HepG2 (cell line): ENCODE measurements around the gene PDLIM5.

Experiments
- HDAC2 ChIP-seq: sonication (generic); formaldehyde crosslinking; IDR thresholded peaks from 2 replicates; pipeline ENCODE4 v1.4.0; 2020; ENCODE audit warnings: missing genetic modification reagents
- POLR2A ChIP-seq, 2 experiments: IDR thresholded peaks; 2 replicates each; pipeline ENCODE4 v1.6.1; 2011; ENCODE audit warnings: low read depth in 2 of 2, low read length in 2 of 2, mild to moderate bottlenecking in 1 of 2, moderate library complexity in 1 of 2; ENCODE audit not compliant: insufficient read depth in 1 of 2
- TAF1 ChIP-seq: sonication (generic); formaldehyde crosslinking; IDR thresholded peaks from 2 replicates; pipeline ENCODE4 v1.4.0; 2020; ENCODE audit warnings: missing genetic modification reagents

DNA sequence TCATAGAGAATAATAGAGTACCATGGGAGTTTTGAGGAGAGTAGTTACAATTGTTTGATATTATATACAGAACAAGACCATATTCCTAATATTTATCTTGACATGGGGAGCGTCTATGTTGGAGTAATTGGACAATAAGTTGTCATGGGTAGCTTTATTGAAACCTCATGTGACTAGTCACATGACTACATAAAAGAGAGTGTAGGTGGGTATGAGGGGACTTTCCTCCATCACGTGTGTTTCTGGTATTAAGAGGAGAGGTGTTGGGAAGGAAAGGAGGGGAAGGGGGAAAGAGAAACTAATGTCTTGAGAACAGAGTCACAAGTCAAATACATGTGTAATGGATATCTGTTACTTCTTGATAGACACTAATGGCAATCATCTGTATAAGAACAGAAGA lies 33.1 kb downstream of the PDLIM5 start:
- TF ChIP-seq POLR2A (IDR thresholded peaks at IDR 0.05; ENCODE audit: insufficient read depth in 1 of 2, low read depth in 2 of 2, low read length in 2 of 2) (no peak), TAF1 (CRISPR knock-in tag) (no peak), HDAC2 (no peak)
